Activated T-cell treated with anti-CD3 and anti-CD28 coated beads, Interleukin-2, amount 50 U/mL, for 72 hours (primary cell): ENCODE results near the gene SREK1. TPM values are rescaled to one million over a fixed set of nuclear protein-coding genes. Genes with fewer than 3 reads are reported as not detected.

Experiments
- ATAC-seq, 2 donors: fragments of 150-1000 bp; cut with Tn5 transposase; replicated peaks in 1 of 2; 2 replicates each; pipeline ENCODE4 v1.10.0; 2021; ENCODE audit warnings: moderate library complexity in 2 of 2, mild to moderate bottlenecking in 1 of 2
- DNase-seq, 2 donors: peaks; one replicate each; pipeline ENCODE4 v3.0.0; 2021 to 2022; ENCODE audit warnings: mixed read lengths in 1 of 2
- H3K27ac Mint-ChIP-seq: one replicate; pipeline ENCODE4 v1.8.0; 2022; ENCODE audit warnings: mild to moderate bottlenecking, moderate library complexity, mixed read lengths
- H3K27me3 Mint-ChIP-seq: one replicate; pipeline ENCODE4 v1.8.0; 2022; ENCODE audit warnings: low read depth, mixed read lengths
- H3K36me3 Mint-ChIP-seq, 2 donors: one replicate each; pipeline ENCODE4 v1.8.0; 2022; ENCODE audit warnings: mixed read lengths in 2 of 2, mild to moderate bottlenecking in 1 of 2; ENCODE audit not compliant: insufficient read depth in 2 of 2
- H3K4me1 Mint-ChIP-seq: one replicate; pipeline ENCODE4 v1.8.0; 2022; ENCODE audit warnings: low read depth, mixed read lengths
- H3K4me3 Mint-ChIP-seq, 2 donors: one replicate each; pipeline ENCODE4 v1.8.0; 2022; ENCODE audit warnings: mild to moderate bottlenecking in 2 of 2, mixed read lengths in 2 of 2, moderate library complexity in 2 of 2
- H3K9me3 Mint-ChIP-seq, 2 donors: one replicate each; pipeline ENCODE4 v1.8.0; 2022; ENCODE audit warnings: mixed read lengths in 2 of 2
- total RNA-seq, 2 donors: library from RNA; stranded (reverse); gene quantifications; one replicate each; pipeline ENCODE4 v1.2.3, GENCODE V29; 2022

SREK1 gene
- total RNA-seq, 2 donors from 2014 or later = 63.1 to 76.7 TPM

- ATAC-seq (no peak), DNase-seq (no peak)
- peaks cover 40% of the 10 kb centered on the region for H3K4me1 Mint-ChIP-seq
- peak overlapping the region; percentile 85 for H3K27ac Mint-ChIP-seq
- H3K9me3 Mint-ChIP-seq = no peaks in the 10 kb centered on the region
- H3K27me3 Mint-ChIP-seq = no peaks in the 10 kb centered on the region
- peaks cover 1 to 2% of the 10 kb centered on the region in 2 donors for H3K36me3 Mint-ChIP-seq
- peak overlapping the region; percentile 53 to 99 for H3K4me3 Mint-ChIP-seq
Measured at GRCh38 chr5:66142417-66142816, 1.7 kb upstream of the SREK1 start.

DNA sequence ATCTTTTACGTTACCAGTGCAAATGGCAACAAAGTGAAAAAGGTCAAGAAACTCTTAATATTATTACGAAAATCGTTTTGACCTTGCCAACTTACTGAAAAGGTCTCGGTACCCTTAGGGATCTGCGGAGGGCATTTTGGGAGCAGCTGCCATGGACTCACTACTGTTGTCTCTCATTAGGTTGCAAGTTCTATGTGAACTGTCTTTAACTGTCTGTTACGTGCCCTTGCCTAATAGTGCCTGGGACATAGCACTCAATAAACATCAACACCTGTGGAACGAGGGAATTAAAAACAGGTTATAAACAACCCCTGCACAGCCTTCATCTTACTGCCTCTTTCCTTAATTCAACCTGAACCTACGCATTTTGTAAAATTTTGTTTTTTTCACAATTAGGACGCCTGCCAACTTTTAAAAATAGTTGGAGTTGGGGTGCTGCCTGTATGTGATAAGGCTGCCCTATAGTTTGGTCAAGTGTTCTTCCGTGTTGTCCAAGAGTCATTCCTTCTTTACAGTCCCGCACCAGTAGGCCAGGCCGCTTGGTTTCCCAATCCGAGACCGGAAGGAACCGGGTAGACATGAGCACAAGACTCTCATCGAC is 527 bp upstream of the SREK1 start:
- Mint-ChIP-seq H3K4me3 (peak overlapping the region; percentile 93 to 99), H3K9me3 (no peaks in the 10 kb centered on the region), H3K27ac (peak overlapping the region; percentile 98), H3K4me1 (peaks cover 46% of the 10 kb centered on the region), H3K27me3 (no peaks in the 10 kb centered on the region), H3K36me3 (peaks cover 1 to 2% of the 10 kb centered on the region in 2 donors)
- DNase-seq (no peak), ATAC-seq (peak; percentile 13 to 28)

GRCh38 chr5:66144834-66145390 is 812 bp downstream of the SREK1 start:
- DNase-seq (no peak), ATAC-seq (peak; percentile 54 to 56)
- Mint-ChIP-seq H3K4me1 (peaks cover 43% of the 10 kb centered on the region), H3K9me3 (no peaks in the 10 kb centered on the region), H3K36me3 (peaks cover 1 to 2% of the 10 kb centered on the region in 2 donors), H3K4me3 (peak overlapping the region; percentile 93 to 99), H3K27ac (peak overlapping the region; percentile 98), H3K27me3 (no peaks in the 10 kb centered on the region)

DNA sequence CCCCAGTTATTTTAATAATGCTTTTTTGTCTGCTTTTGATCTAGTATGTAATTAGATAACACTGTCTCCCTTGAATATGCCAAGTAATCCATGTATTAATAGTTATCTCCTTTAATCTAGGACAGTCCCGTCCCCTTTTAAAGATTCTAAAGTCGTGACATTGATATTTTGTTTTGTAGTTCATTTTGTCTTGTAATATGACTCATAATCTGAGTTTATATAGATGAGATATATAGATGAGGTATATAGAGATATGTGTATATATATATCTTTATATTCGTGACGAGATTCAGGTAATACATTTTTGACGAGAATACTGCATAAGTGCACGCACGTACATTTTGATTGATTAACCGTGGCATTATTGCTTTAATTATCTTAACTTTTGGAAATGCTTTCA is 1.6 kb downstream of the SREK1 start:
- no peak for ATAC-seq
- H3K27ac Mint-ChIP-seq = peak overlapping the region; percentile 98
- H3K36me3 Mint-ChIP-seq = peaks cover 1 to 2% of the 10 kb centered on the region in 2 donors
- peaks cover 49% of the 10 kb centered on the region for H3K4me1 Mint-ChIP-seq
- H3K4me3 Mint-ChIP-seq = peak overlapping the region; percentile 93 to 99
- no peak for DNase-seq
- no peaks in the 10 kb centered on the region for H3K27me3 Mint-ChIP-seq
- no peaks in the 10 kb centered on the region for H3K9me3 Mint-ChIP-seq

- H3K9me3 Mint-ChIP-seq = no peaks in the 10 kb centered on the region
- H3K36me3 Mint-ChIP-seq = peaks cover 1 to 2% of the 10 kb centered on the region in 2 donors
- peak overlapping the region; percentile 64 for H3K27ac Mint-ChIP-seq
- DNase-seq (no peak), ATAC-seq (no peak)
- no peaks in the 10 kb centered on the region for H3K27me3 Mint-ChIP-seq
- peaks cover 59% of the 10 kb centered on the region for H3K4me1 Mint-ChIP-seq
- H3K4me3 Mint-ChIP-seq = peak overlapping the region in 1 of 2 donors; percentile 29
Measured at GRCh38 chr5:66149950-66150349, 5.8 kb downstream of the SREK1 start.

DNA sequence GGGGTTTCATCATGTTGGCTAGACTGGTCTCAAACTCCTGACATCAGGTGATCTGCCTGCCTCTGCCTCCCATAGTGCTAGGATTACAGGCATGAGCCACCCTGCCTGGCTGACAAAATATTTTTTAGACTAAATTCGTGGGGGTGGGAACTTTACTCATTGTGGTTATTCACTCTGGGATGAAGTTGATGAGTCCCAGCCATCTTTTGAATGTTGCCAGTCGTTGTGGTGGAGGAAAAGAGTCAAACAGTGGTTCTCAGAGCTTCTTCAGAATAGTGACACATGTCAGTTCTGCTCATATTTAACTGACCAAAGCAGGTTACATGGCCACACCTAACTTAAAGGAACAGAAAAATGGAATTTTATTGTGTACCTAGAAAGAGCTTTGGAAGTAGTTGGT is 6.9 kb downstream of the SREK1 start:
- Mint-ChIP-seq H3K36me3 (no peaks in the 10 kb centered on the region), H3K4me3 (peak overlapping the region; percentile 40 to 73), H3K27ac (peak overlapping the region; percentile 74), H3K9me3 (no peaks in the 10 kb centered on the region), H3K4me1 (peaks cover 55% of the 10 kb centered on the region), H3K27me3 (no peaks in the 10 kb centered on the region)
- peak; percentile 26 to 38 for DNase-seq
- peak; percentile 87 to 94 for ATAC-seq

GRCh38 chr5:66151491-66151890 is 7.4 kb downstream of the SREK1 start:
- ATAC-seq = peak; percentile 38 to 58
- H3K27me3 Mint-ChIP-seq = no peaks in the 10 kb centered on the region
- H3K9me3 Mint-ChIP-seq = no peaks in the 10 kb centered on the region
- no peak for DNase-seq
- H3K4me1 Mint-ChIP-seq = peaks cover 55% of the 10 kb centered on the region
- peak overlapping the region; percentile 40 to 73 for H3K4me3 Mint-ChIP-seq
- H3K27ac Mint-ChIP-seq = peak overlapping the region; percentile 74
- peaks cover 0 to 4% of the 10 kb centered on the region in 2 donors for H3K36me3 Mint-ChIP-seq

DNA sequence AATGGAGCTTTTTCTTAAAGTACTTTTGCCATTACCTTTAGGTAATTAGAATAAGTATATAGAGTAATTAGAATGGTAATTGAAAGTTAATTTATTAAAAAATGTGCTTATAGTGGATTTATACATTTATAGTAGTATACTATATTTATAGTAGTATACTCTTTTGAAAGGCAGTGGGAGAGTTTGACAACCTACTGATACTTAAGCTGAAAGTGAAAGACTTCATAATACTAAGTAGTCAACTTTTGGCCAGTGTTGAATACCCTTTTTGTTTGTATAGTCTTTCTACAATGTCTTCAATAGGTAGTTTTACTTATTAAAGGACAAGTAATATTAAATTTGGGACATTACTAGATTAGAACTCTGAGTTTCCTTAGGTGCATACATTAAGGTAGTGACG is 12.9 kb downstream of the SREK1 start:
- Mint-ChIP-seq H3K27me3 (no peaks in the 10 kb centered on the region), H3K36me3 (peaks cover 3 to 29% of the 10 kb centered on the region in 2 donors), H3K27ac (no peak overlapping the region), H3K9me3 (no peaks in the 10 kb centered on the region), H3K4me3 (no peak overlapping the region), H3K4me1 (peaks cover 16% of the 10 kb centered on the region)
- DNase-seq (no peak), ATAC-seq (no peak)

DNA sequence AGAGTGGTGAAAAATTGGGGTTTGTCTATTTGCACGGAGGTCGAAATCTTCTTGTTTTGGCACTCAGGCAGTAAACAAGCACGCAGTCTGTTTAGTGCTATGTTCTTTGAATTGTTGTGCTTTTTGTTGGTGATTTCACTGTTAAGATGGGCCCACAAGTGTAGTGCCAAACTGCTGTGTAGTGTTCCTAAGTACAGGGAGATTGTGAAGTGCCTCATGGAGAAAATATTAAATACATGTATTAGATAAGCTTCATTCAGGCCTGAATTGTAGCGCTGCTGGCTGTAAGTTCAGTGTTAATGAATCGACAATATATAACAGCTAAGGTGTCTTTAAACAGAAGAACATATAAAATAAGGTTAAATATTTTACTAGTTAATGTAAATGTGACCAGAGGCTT is 17.3 kb downstream of the SREK1 start:
- DNase-seq (no peak), ATAC-seq (no peak)
- Mint-ChIP-seq H3K36me3 (peaks cover 3 to 42% of the 10 kb centered on the region in 2 donors), H3K27ac (no peak overlapping the region), H3K4me3 (no peak overlapping the region), H3K9me3 (no peaks in the 10 kb centered on the region), H3K27me3 (no peaks in the 10 kb centered on the region), H3K4me1 (peaks cover 13% of the 10 kb centered on the region)

DNA sequence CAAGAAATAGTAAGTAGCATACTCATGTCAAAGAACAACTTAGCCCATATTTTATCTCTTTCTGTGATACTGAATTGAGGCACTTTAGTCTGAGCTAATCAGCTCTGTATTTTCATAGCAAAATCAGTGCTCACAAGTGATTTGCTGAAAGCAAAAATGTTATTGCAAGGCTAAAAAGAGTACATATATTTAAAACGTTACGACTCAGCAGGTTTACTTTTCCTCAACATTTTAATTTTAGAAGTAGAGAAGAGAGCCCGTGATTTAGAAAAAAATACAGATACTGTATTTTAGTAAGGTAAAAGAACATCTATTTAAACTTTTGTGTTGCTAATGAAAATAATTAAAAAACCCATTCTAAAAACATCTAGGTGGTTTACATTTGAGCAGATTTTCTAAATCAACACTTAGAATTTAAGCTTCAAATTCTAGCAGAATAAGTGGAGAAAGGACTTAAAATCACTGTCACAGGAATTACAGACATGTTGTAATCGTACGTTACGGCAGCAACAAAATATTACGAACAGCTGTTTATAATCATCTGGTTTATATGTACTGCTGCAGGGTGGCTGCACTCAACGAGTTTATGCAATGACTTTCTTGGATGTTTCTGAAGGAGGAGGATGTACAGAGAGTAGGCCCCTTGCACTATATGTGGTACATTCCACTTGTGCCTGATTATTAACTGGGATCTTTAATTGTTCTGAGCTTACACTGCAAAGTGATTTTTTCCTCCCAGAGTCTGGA is 20.1 kb downstream of the SREK1 start:
- H3K4me3 Mint-ChIP-seq = no peak overlapping the region
- H3K4me1 Mint-ChIP-seq = peaks cover 17% of the 10 kb centered on the region
- H3K36me3 Mint-ChIP-seq = peaks cover 3 to 32% of the 10 kb centered on the region in 2 donors
- H3K27me3 Mint-ChIP-seq = no peaks in the 10 kb centered on the region
- ATAC-seq (no peak), DNase-seq (no peak)
- no peak overlapping the region for H3K27ac Mint-ChIP-seq
- H3K9me3 Mint-ChIP-seq = no peaks in the 10 kb centered on the region

- Mint-ChIP-seq H3K27ac (no peak overlapping the region), H3K27me3 (no peaks in the 10 kb centered on the region), H3K4me1 (peaks cover 45% of the 10 kb centered on the region), H3K9me3 (no peaks in the 10 kb centered on the region), H3K4me3 (no peak overlapping the region), H3K36me3 (peaks cover 7 to 21% of the 10 kb centered on the region in 2 donors)
- ATAC-seq = no peak
- DNase-seq = no peak
Measured at GRCh38 chr5:66168226-66168625, 24.1 kb downstream of the SREK1 start.

DNA sequence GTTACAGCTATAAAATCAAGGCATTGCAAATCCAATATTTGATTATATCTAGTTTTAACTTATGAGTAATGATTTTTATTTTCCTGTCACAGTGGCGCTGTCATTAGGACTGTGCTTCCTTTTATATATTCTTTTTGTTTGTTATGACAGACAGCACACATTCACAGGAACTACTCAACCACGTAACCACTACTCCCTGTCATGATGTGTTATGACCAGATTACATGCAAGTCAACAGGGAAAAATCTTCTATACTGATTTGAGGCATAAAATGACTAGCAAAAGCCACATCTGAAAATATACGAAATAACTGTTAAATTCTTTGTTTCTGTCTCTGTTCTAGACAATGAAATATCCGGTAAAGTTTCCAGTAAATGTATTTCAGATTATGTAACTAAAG is 25.4 kb downstream of the SREK1 start:
- peaks cover 8 to 20% of the 10 kb centered on the region in 2 donors for H3K36me3 Mint-ChIP-seq
- peaks cover 50% of the 10 kb centered on the region for H3K4me1 Mint-ChIP-seq

GRCh38 chr5:66170195-66170919 is 26.3 kb downstream of the SREK1 start:
- Mint-ChIP-seq H3K27me3 (no peaks in the 10 kb centered on the region), H3K36me3 (peaks cover 10 to 25% of the 10 kb centered on the region in 2 donors), H3K9me3 (no peaks in the 10 kb centered on the region), H3K27ac (peak overlapping the region; percentile 87), H3K4me1 (peaks cover 49% of the 10 kb centered on the region), H3K4me3 (peak overlapping the region; percentile 23 to 70)
- peak; percentile 63 to 75 for ATAC-seq
- no peak for DNase-seq

More for the DNA sequence above, 25.4 kb downstream of the SREK1 start:
- ATAC-seq = peak; percentile 89 to 90
- no peaks in the 10 kb centered on the region for H3K9me3 Mint-ChIP-seq
- H3K4me3 Mint-ChIP-seq = no peak overlapping the region
- no peaks in the 10 kb centered on the region for H3K27me3 Mint-ChIP-seq
- no peak overlapping the region for H3K27ac Mint-ChIP-seq
- DNase-seq = peak in 1 of 2 donors; percentile 6
